GM12892 (cell line): Measurements from ENCODE around the gene PFKP.
"Not testable (repeated sequence)": the region's sequence is repeated elsewhere in the genome, so short reads cannot be mapped to it uniquely, and the experiment has no call there.

ENCODE experiments used
- DNase-seq: peaks from one replicate; pipeline ENCODE4 v3.0.0; 2011; ENCODE audit not compliant: insufficient read length
- FAIRE-seq: peaks from 2 replicates; lab custom pipeline; 2011; peaks lifted over from hg19 to GRCh38; lab: Jason Lieb, UNC
- POLR2A ChIP-seq: IDR thresholded peaks from 2 replicates; pipeline ENCODE4 v1.6.1; 2011; ENCODE audit warnings: low read depth, low read length, control low read depth
- POLR2AphosphoS5 ChIP-seq: IDR thresholded peaks from 2 replicates; pipeline ENCODE4 v1.6.1; 2011; ENCODE audit warnings: low read depth, low read length, control low read depth
- TAF1 ChIP-seq: IDR thresholded peaks from 2 replicates; pipeline ENCODE4 v1.6.1; 2011; ENCODE audit warnings: low read depth, mild to moderate bottlenecking, control low read depth, low read length, borderline replicate concordance

The PFKP gene

DNA sequence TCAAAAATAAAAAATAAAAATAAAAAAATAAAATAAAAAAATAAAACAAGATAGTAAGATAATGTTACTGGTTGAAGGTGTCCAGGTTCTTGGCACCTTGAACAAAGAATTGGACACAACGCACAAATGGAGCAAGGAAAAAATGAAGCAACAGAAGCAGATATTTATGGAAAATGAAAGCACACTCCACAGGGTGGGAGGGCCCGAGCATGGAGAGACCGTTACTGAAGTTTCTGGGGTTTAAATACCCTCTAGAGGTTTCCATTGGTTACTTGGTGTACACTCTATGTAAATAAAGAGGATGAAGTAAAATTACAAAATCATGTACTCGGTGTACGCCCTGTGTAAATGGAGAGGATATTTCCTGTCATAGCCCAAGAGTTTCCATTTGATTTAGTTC lies 15.7 kb upstream of the PFKP start:
- TF ChIP-seq POLR2AphosphoS5 = no peak
- TF ChIP-seq TAF1 = no peak
- TF ChIP-seq POLR2A = no peak
- DNase-seq (no peak), FAIRE-seq (no peak)

DNA sequence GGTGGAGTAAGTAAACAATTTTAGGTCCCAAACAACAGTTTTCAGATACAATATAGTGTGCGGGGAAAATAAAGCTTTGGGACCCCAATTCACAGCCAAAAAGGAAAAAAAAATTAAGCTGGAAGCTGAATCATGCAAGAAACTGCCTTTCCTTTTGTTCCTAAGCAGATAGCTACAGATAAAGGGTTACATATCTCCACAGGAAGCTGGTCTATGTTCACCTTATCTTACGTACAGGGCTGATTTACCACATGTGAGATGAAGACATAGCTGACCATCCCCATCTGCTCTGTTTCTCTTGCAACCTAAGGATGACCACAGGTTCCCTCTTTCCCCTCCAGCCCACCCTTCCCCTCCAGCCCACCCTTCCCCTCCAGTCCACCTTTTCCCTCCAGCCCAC lies 14.2 kb upstream of the PFKP start:
- FAIRE-seq (no peak), DNase-seq (no peak)
- TF ChIP-seq POLR2A = no peak
- no peak for TF ChIP-seq TAF1
- no peak for TF ChIP-seq POLR2AphosphoS5

DNA sequence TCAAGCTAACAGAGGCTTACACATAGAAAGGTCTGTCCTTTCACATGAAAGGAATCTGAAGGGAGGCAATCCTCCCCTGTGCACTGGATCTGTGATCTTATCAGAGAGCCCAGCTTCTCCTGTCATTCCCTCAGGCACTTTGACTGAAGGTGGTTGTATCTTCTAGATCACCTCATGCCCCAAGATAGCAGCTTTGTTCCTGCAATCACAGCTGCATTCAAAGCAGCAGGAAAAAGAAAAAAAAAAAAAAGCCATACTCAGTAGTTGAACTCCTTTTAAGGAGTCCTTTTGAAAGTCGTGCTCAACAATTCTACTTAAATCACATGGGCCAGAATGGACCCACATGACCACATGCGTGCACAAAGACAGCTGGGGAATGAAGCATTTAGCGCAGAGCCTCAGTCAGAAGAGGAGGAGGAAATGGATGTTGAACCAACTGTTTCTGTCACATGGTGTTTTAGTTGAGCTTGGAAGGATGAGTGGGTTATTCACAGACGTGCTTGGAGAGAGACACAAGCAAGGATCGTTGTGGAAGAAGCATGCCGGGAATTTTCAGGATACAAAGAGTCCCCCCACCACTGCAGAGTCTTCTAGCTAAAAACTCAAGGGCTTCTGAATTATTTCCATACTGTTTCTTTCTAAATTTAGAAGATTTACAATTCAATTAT lies 13.0 kb upstream of the PFKP start:
- TF ChIP-seq TAF1 (no peak), POLR2AphosphoS5 (no peak), POLR2A (no peak)
- FAIRE-seq = no peak
- DNase-seq = no peak

DNA sequence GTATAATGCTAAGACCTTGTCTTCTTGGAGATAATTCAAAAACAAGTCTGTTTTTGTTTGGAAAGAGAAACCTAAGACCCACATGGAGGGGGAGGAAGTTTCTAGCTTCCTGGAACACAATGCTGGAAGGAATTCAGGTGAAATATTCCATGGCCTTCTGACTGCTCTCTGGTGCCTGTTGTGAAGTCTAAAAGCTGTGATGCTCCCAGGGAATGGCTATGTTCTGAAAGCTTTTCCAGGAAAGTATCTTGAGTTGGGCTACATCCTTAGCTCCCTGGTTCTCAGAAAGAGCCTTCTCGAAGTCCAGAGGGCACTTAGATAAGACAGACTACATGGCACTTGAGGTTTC lies 12.5 kb upstream of the PFKP start:
- no peak for FAIRE-seq
- TF ChIP-seq POLR2A = no peak
- no peak for TF ChIP-seq POLR2AphosphoS5
- TF ChIP-seq TAF1 = no peak
- no peak for DNase-seq

DNA sequence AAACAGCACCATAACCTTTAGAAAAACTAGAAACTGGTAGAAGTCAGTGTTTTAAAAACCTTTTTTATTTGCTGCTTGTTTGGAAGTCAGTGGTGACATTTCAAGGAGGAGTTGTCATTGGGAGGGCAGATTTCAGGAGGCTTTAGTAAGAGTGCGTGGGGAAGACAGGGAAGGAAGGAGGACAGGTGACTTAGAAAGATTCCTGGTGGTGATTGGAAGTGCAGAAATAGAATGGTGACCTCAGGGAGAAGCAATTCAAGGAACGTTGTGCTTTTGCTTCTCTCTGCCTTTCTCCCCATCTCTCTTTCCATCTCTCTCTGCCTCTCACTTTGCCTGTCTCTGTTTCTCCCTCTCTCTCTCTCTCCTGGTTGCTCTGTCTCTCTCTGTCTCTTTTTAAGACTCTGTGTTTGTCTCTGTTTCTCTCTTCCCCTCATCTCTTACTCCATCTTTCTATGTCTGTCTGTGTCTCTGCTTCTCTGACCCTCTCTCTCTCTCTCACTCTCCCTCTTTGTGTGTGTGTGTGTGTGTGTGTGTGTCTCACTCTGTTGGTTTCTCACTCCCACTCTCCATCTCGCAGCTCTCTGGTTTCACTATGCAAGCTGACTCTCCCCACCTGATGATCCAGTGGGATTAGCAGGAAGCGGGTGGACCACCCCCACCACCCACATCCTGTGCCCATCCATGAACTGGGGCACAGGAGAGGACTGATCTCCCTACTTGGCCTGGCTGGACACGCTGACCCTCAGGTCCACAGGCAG lies 10.9 kb upstream of the PFKP start:
- FAIRE-seq (no peak), DNase-seq (no peak)
- TF ChIP-seq TAF1 (no peak), POLR2A (no peak), POLR2AphosphoS5 (no peak)

DNA sequence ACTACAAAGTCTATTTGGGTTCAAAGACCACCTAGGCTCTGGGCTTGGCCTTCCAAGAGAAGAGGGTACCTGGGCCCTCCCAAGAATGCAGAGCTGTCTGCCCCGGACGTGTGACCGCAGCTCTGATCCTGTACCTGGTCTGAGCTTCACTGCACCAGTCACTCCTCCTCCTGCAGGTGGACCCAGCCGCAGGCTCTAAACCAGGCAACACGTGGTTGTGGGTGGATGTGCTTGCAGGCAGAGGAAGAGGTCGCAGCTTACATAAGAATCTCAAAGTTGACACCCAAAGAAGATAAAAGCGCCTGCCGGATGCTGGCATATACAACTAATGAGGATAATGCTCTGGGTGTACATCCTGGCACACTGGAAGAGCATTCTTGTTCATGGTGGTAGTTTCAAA lies 9.4 kb upstream of the PFKP start:
- DNase-seq = no peak
- TF ChIP-seq POLR2AphosphoS5 (no peak), POLR2A (no peak), TAF1 (no peak)
- FAIRE-seq = no peak

DNA sequence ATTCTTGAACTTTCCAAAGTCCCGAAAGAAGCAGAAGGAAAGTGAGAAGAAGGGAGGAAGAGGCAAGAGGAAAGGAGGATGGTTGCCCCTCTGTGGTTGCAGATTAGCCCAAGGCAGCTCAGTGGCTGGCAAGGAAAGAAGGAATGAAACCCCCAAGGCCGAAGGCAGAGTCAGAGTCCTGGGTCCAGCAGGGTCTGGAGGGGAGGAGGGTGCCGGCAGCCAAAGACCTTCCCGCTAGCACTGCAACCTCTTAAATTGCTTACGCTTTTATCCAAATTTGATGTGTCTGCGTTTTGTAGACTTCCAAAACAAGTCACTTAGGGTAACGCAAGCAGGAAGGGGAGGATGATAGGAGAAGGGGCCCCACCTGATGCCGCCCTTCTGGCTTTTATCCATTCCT lies 7.4 kb upstream of the PFKP start:
- TF ChIP-seq POLR2A (no peak), POLR2AphosphoS5 (no peak), TAF1 (no peak)
- no peak for FAIRE-seq
- no peak for DNase-seq

DNA sequence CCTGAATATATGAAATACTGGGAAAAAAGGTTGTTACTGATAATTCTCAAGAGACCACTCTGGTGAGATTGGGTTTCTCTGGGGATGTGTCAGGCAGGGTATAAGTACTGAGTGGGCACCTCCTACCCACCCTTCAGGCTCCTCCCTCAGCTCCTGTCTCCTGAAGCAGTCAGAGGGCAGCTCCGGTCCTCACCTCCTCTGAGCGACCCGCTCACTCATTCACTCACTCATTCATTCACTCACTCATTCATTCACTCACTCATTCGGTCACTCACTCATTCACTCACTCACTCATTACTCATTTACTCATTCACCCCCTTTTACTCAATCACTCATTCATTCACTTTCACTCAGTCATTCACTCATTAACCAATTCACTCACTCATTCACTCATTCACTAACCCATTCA lies 6.9 kb upstream of the PFKP start:
- no peak for FAIRE-seq
- DNase-seq = no peak
- TF ChIP-seq POLR2A (no peak), POLR2AphosphoS5 (no peak), TAF1 (no peak)

DNA sequence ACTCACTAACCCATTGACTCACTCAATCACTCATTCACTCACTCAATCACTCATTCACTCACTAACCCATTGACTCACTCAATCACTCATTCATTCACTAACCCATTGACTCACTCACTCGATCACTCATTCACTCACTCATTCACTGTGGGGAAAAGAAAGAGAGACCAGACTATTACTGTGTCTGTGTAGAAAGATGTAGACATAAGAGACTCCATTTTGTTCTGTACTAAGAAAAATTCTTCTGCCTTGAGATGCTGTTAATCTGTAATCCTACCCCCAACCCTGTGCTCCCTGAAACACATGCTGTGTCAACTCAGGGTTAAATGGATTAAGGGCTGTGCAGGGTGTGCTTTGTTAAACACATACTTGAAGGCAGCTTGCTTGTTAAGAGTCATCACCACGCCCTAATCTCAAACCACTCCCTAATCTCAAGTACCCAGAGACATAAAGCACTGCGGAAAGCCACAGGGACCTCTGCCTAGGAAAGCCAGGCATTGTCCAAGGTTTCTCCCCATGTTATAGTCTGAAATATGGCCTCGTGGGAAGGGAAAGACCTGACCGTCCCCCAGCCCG lies 5.9 kb upstream of the PFKP start:
- DNase-seq, FAIRE-seq: not testable (repeated sequence)

DNA sequence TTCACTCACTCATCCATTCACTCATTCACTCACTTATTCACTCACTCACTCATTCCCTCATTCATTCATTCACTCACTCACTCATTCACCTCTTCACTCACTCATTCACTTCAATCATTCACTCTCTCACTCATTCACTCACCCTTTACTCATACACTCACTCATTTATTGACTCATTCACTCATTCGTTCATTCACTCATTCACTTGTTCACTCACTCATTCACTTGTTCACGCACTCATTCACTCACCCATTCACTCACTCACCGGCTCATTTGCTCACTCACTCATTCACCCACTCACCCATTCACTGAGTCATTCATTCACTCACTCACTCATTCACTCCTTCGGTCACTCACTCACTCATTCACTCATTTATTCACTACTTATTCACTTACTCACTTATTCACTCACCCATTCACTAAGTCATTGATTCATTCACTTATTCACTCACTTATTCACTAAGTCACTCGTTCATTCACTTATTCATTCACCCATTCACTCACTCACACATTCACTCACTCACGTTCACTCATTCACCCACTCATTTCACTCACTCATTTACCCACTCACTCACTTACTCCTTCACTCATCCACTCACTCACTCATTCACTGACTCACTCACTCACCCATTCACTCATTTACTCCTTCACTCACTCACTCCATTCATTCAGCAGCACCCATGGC lies 4.7 kb upstream of the PFKP start:
- no peak for TF ChIP-seq POLR2A
- TF ChIP-seq POLR2AphosphoS5 = no peak
- no peak for DNase-seq
- no peak for FAIRE-seq

DNA sequence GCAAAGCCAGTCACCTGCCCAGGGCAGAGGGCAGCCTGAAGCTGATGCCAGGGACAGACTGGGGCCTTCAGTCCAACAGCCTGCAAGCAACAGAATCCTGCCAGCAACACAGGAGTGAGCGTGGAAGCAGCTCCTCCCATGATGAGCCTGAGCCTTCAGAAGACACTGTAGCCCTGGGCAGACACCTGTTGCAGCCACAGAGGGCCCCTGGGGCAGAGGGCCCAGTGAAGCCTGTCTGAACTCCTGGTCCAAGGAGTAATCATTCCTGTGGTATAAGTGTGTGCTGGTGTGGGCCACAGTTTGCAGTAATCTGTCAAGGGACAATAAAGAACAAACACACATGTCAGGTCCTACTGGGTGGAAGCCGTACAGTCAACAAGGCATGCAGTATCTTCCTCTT lies 2.9 kb upstream of the PFKP start:
- FAIRE-seq = no peak
- DNase-seq = no peak

DNA sequence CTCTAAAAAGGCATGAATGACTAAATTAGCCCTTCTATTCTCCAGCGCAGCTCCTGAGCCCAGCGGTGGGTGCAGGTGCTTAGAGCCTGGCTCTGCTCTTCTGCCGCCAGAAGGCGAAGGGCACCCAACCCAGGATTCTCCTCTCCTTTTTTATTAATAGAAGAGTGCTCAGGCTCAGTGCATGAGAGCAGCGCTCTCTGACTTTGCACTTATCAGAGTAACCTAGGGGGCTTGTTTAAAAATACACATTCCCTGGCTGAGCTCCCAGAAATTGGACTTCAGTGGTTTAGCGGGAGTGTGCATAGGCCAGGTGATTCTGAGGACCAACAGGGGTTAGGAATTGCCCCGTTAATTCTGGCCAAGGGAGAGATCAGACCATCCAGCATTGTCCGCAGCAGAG lies 1.7 kb upstream of the PFKP start:
- FAIRE-seq (no peak), DNase-seq (no peak)
- TF ChIP-seq TAF1 (no peak), POLR2A (no peak), POLR2AphosphoS5 (no peak)

More for the DNA sequence above, 2.9 kb upstream of the PFKP start:
- no peak for TF ChIP-seq POLR2A
